Cortex of kidney (tissue), 1 donor: ENCODE measurements around the gene SLC39A11.
"Not testable (repeated sequence)": the region's sequence is repeated elsewhere in the genome, so short reads cannot be mapped to it uniquely, and the experiment has no call there.

Experiments used
- DNase-seq: peaks from one replicate; lab custom pipeline; 2025; lab: John Stamatoyannopoulos, UW

Gene SLC39A11

GRCh38 chr17:73071066-73071999, 21.2 kb downstream of the SLC39A11 start:
- no peak for DNase-seq

- no peak for DNase-seq
Measured at GRCh38 chr17:73069841-73070240, 22.6 kb downstream of the SLC39A11 start.

- DNase-seq, result no peak
Measured at GRCh38 chr17:73069164-73069770, 23.2 kb downstream of the SLC39A11 start.

GRCh38 chr17:73068322-73069153, 23.9 kb downstream of the SLC39A11 start:
- DNase-seq, result no peak

GRCh38 chr17:73067699-73068098, 24.8 kb downstream of the SLC39A11 start:
- not testable (repeated sequence) for DNase-seq

- DNase-seq, result no peak
Measured at GRCh38 chr17:73067075-73067474, 25.4 kb downstream of the SLC39A11 start.

- no peak for DNase-seq
Measured at GRCh38 chr17:73066148-73066884, 26.2 kb downstream of the SLC39A11 start.

- no peak for DNase-seq
Measured at GRCh38 chr17:73065376-73065775, 27.1 kb downstream of the SLC39A11 start.

GRCh38 chr17:73064084-73064938, 28.2 kb downstream of the SLC39A11 start:
- no peak for DNase-seq

GRCh38 chr17:73062726-73063125, 29.8 kb downstream of the SLC39A11 start:
- no peak for DNase-seq

GRCh38 chr17:73061161-73061560, 31.3 kb downstream of the SLC39A11 start:
- no peak for DNase-seq

- no peak for DNase-seq
Measured at GRCh38 chr17:73060721-73061120, 31.8 kb downstream of the SLC39A11 start.

- not testable (repeated sequence) for DNase-seq
Measured at GRCh38 chr17:73059713-73060112, 32.8 kb downstream of the SLC39A11 start.

GRCh38 chr17:73058022-73058421, 34.5 kb downstream of the SLC39A11 start:
- DNase-seq, result no peak

GRCh38 chr17:73057196-73057595, 35.3 kb downstream of the SLC39A11 start:
- DNase-seq, result no peak

- no peak for DNase-seq
Measured at GRCh38 chr17:73052923-73053322, 39.6 kb downstream of the SLC39A11 start.

GRCh38 chr17:73050797-73051196, 41.7 kb downstream of the SLC39A11 start:
- DNase-seq, result no peak

GRCh38 chr17:73048170-73048569, 44.3 kb downstream of the SLC39A11 start:
- DNase-seq, result no peak

GRCh38 chr17:73045724-73046123, 46.8 kb downstream of the SLC39A11 start:
- no peak for DNase-seq

GRCh38 chr17:73043686-73044581, 48.6 kb downstream of the SLC39A11 start:
- DNase-seq, result no peak
